ENCODE measurements around the gene UPK1B. TPM values are rescaled to one million over a fixed set of nuclear protein-coding genes. Genes with fewer than 3 reads are reported as not detected.

UPK1B gene
- total and polyA plus RNA-seq, 4 donors = 0.08 to 0.23 (median 0.14) TPM

GRCh38 chr3:119187266-119187665 lies 13.9 kb downstream of the UPK1B start:
- Histone ChIP-seq H3K4me3 (ENCODE audit: low read depth in 1 of 3, low read length in 3 of 3) (no peak overlapping the region), H3K27ac (ENCODE audit: low read depth in 1 of 2, low read length in 2 of 2) (no peak overlapping the region), H3K4me1 (ENCODE audit: control insufficient read depth in 4 of 4, insufficient read depth in 4 of 4, low read length in 3 of 4) (no peaks in the 10 kb centered on the region), H3K27me3 (ENCODE audit: control insufficient read depth in 4 of 4, insufficient read depth in 4 of 4, low read length in 3 of 4) (no peaks in the 10 kb centered on the region), H3K36me3 (ENCODE audit: control insufficient read depth in 4 of 4, insufficient read depth in 3 of 4, low read depth in 1 of 4, low read length in 3 of 4) (no peaks in the 10 kb centered on the region), H3K9ac (ENCODE audit: low read depth in 1 of 2, low read length in 2 of 2) (no peak overlapping the region), H3K9me3 (ENCODE audit: control insufficient read depth in 4 of 4, low read length in 3 of 4) (no peaks in the 10 kb centered on the region)
- no peak for TF ChIP-seq SP1 (IDR thresholded peaks at IDR 0.05)
- no peak for TF ChIP-seq JUND (IDR thresholded peaks at IDR 0.05)
- TF ChIP-seq, protein P1, sequence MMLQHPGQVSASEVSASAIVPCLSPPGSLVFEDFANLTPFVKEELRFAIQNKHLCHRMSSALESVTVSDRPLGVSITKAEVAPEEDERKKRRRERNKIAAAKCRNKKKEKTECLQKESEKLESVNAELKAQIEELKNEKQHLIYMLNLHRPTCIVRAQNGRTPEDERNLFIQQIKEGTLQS (IDR thresholded peaks at IDR 0.05) = no peak
- no peak for TF ChIP-seq ZBTB33 (IDR thresholded peaks at IDR 0.05)
- TF ChIP-seq, protein P2, sequence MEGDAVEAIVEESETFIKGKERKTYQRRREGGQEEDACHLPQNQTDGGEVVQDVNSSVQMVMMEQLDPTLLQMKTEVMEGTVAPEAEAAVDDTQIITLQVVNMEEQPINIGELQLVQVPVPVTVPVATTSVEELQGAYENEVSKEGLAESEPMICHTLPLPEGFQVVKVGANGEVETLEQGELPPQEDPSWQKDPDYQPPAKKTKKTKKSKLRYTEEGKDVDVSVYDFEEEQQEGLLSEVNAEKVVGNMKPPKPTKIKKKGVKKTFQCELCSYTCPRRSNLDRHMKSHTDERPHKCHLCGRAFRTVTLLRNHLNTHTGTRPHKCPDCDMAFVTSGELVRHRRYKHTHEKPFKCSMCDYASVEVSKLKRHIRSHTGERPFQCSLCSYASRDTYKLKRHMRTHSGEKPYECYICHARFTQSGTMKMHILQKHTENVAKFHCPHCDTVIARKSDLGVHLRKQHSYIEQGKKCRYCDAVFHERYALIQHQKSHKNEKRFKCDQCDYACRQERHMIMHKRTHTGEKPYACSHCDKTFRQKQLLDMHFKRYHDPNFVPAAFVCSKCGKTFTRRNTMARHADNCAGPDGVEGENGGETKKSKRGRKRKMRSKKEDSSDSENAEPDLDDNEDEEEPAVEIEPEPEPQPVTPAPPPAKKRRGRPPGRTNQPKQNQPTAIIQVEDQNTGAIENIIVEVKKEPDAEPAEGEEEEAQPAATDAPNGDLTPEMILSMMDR (IDR thresholded peaks at IDR 0.05; ENCODE audit: low read depth, low read length, missing input control) = no peak
- no peak for TF ChIP-seq TAF1 (conservative IDR thresholded peaks at IDR 0.05)
- TF ChIP-seq, protein P3, sequence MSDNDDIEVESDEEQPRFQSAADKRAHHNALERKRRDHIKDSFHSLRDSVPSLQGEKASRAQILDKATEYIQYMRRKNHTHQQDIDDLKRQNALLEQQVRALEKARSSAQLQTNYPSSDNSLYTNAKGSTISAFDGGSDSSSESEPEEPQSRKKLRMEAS (IDR thresholded peaks at IDR 0.05) = no peak
- TF ChIP-seq GABPA (IDR thresholded peaks at IDR 0.05 in 1 of 2, conservative IDR thresholded peaks at IDR 0.05 in 1 of 2) = no peak
- TF ChIP-seq HNF4A (conservative IDR thresholded peaks at IDR 0.05) = no peak
- no peak for TF ChIP-seq REST (IDR thresholded peaks at IDR 0.05)
- TF ChIP-seq RAD21 (IDR thresholded peaks at IDR 0.05) = no peak
- TF ChIP-seq YY1 (IDR thresholded peaks at IDR 0.05) = no peak
- TF ChIP-seq HNF4G (IDR thresholded peaks at IDR 0.05) = no peak
- no peak for DNase-seq (ENCODE audit: low spot score)

- Histone ChIP-seq H3K4me3 (ENCODE audit: low read depth in 1 of 3, low read length in 3 of 3) (no peak overlapping the region), H3K9me3 (ENCODE audit: control insufficient read depth in 4 of 4, low read length in 3 of 4) (no peaks in the 10 kb centered on the region), H3K9ac (ENCODE audit: low read depth in 1 of 2, low read length in 2 of 2) (no peak overlapping the region), H3K4me1 (ENCODE audit: control insufficient read depth in 4 of 4, insufficient read depth in 4 of 4, low read length in 3 of 4) (no peaks in the 10 kb centered on the region), H3K36me3 (ENCODE audit: control insufficient read depth in 4 of 4, insufficient read depth in 3 of 4, low read depth in 1 of 4, low read length in 3 of 4) (no peaks in the 10 kb centered on the region), H3K27me3 (ENCODE audit: control insufficient read depth in 4 of 4, insufficient read depth in 4 of 4, low read length in 3 of 4) (no peaks in the 10 kb centered on the region), H3K27ac (ENCODE audit: low read depth in 1 of 2, low read length in 2 of 2) (no peak overlapping the region)
- DNase-seq (ENCODE audit: low spot score) = no peak
- TF ChIP-seq SP1 (IDR thresholded peaks at IDR 0.05) = no peak
- WGBS = 75% methylated on average over 1 of the region's 1 CpG
Observed at GRCh38 chr3:119191800-119192199, 18.4 kb downstream of the UPK1B start.
